Fibroblast of pulmonary artery (primary cell): ENCODE data around the gene RAD51AP2.

Source experiments
- DNase-seq: peaks from one replicate; pipeline ENCODE4 v3.0.0-alpha.2; 2010; ENCODE audit warnings: low read depth
- H3K4me3 ChIP-seq: replicated peaks from 2 replicates; pipeline ENCODE4 v1.5.1; 2011; ENCODE audit warnings: low read depth, mild to moderate bottlenecking, control low read depth, low read length, moderate library complexity
- CTCF ChIP-seq: IDR thresholded peaks from 2 replicates; pipeline ENCODE4 v1.5.1; 2011; ENCODE audit warnings: mild to moderate bottlenecking, control low read depth, low read length, inconsistent platforms; ENCODE audit errors: missing control alignments

Gene RAD51AP2

GRCh38 chr2:17470855-17471641 is 47.2 kb downstream of the RAD51AP2 start:
- no peak overlapping the region for H3K4me3 ChIP-seq
- TF ChIP-seq CTCF, result peak; percentile 51
- DNase-seq, result peak; percentile 60

GRCh38 chr2:17461087-17461475 is 57.2 kb downstream of the RAD51AP2 start:
- TF ChIP-seq CTCF, result no peak
- H3K4me3 ChIP-seq, result no peak overlapping the region
- DNase-seq, result no peak
